Stimulated activated CD4-positive, alpha-beta T cell treated with anti-CD3 and anti-CD28 coated beads, Interleukin-4, amount 100 ng/mL, for 4 hours (primary cell): ENCODE data around the gene LRP1B.

Experiments
- DNase-seq, 2 experiments: peaks; one replicate each; pipeline ENCODE4 v3.0.0-alpha.2; 2020

The LRP1B gene

GRCh38 chr2:141062031-141062430 is 1068.8 kb downstream of the LRP1B start:
- no peak for DNase-seq

GRCh38 chr2:141058556-141058955 is 1072.3 kb downstream of the LRP1B start:
- DNase-seq: no peak

- DNase-seq: no peak
These were observed 1075.3 kb downstream of the LRP1B start for GRCh38 chr2:141055531-141055930.

GRCh38 chr2:141048951-141049350 is 1081.9 kb downstream of the LRP1B start:
- DNase-seq: no peak

- DNase-seq: no peak
These were observed 1089.5 kb downstream of the LRP1B start for GRCh38 chr2:141041281-141041680.

GRCh38 chr2:141038341-141038740 is 1092.5 kb downstream of the LRP1B start:
- no peak for DNase-seq

GRCh38 chr2:141037361-141037760 is 1093.5 kb downstream of the LRP1B start:
- DNase-seq: no peak

GRCh38 chr2:141035846-141036420 is 1094.9 kb downstream of the LRP1B start:
- no peak for DNase-seq

GRCh38 chr2:141029428-141030078 is 1101.3 kb downstream of the LRP1B start:
- DNase-seq: no peak

GRCh38 chr2:141027221-141027620 is 1103.6 kb downstream of the LRP1B start:
- DNase-seq: no peak

GRCh38 chr2:141021611-141022010 is 1109.2 kb downstream of the LRP1B start:
- DNase-seq: no peak

- DNase-seq: no peak
These were observed 1109.7 kb downstream of the LRP1B start for GRCh38 chr2:141021109-141021508.

GRCh38 chr2:141020346-141020745 is 1110.5 kb downstream of the LRP1B start:
- DNase-seq: no peak

- no peak for DNase-seq
These were observed 1115.3 kb downstream of the LRP1B start for GRCh38 chr2:141015341-141016047.

GRCh38 chr2:141003967-141004657 is 1126.7 kb downstream of the LRP1B start:
- no peak for DNase-seq

- no peak for DNase-seq
These were observed 1129.1 kb downstream of the LRP1B start for GRCh38 chr2:141001750-141002149.

GRCh38 chr2:140998577-140998976 is 1132.2 kb downstream of the LRP1B start:
- DNase-seq: no peak

GRCh38 chr2:140998017-140998416 is 1132.8 kb downstream of the LRP1B start:
- no peak for DNase-seq

GRCh38 chr2:140994856-140995255 is 1136.0 kb downstream of the LRP1B start:
- DNase-seq: no peak

GRCh38 chr2:140990416-140990815 is 1140.4 kb downstream of the LRP1B start:
- DNase-seq: no peak

- no peak for DNase-seq
These were observed 1142.2 kb downstream of the LRP1B start for GRCh38 chr2:140988597-140988996.

- DNase-seq: no peak
These were observed 1144.4 kb downstream of the LRP1B start for GRCh38 chr2:140986456-140986855.

GRCh38 chr2:140975237-140975636 is 1155.6 kb downstream of the LRP1B start:
- DNase-seq: no peak

GRCh38 chr2:140972724-140973123 is 1158.1 kb downstream of the LRP1B start:
- DNase-seq: no peak
